HepG2 (cell line): ENCODE measurements around the gene CHMP4B. TPM values are rescaled to one million over a fixed set of nuclear protein-coding genes. Genes with fewer than 3 reads are reported as not detected.

ENCODE experiments used
- MED13 ChIP-seq: sonication (generic); formaldehyde crosslinking; IDR thresholded peaks from 2 replicates; pipeline ENCODE4 v1.5.0; 2020; ENCODE audit warnings: missing genetic modification reagents
- NFATC3 ChIP-seq: sonication (generic); formaldehyde crosslinking; IDR thresholded peaks from 2 replicates; pipeline ENCODE4 v1.5.1; 2020; ENCODE audit warnings: mild to moderate bottlenecking, missing genetic modification reagents
- RNF2 ChIP-seq: fragments of 450-650 bp; conservative IDR thresholded peaks from 2 replicates; pipeline ENCODE4 v1.6.1; 2016; ENCODE audit warnings: low read depth
- SMAD1 ChIP-seq: sonication (generic); formaldehyde crosslinking; IDR thresholded peaks from 2 replicates; pipeline ENCODE4 v1.4.0; 2020; ENCODE audit warnings: missing genetic modification reagents, low read depth, mild to moderate bottlenecking, borderline replicate concordance
- ZBTB7A ChIP-seq: sonication (generic); formaldehyde crosslinking; IDR thresholded peaks from 2 replicates; pipeline ENCODE4 v1.8.0; 2022; ENCODE audit warnings: mild to moderate bottlenecking, missing genetic modification reagents
- ZFP37 ChIP-seq: sonication (generic); formaldehyde crosslinking; IDR thresholded peaks from 2 replicates; pipeline ENCODE4 v1.4.0; 2020; ENCODE audit warnings: missing genetic modification reagents, borderline replicate concordance
- ZNF816 ChIP-seq: sonication (generic); formaldehyde crosslinking; IDR thresholded peaks from 2 replicates; pipeline ENCODE4 v1.8.0; 2022; ENCODE audit warnings: missing genetic modification reagents, mild to moderate bottlenecking, borderline replicate concordance
- ZSCAN9 ChIP-seq: IDR thresholded peaks from 2 replicates; pipeline ENCODE4 v1.6.1; 2016; ENCODE audit warnings: borderline replicate concordance
- polyA plus RNA-seq, 8 experiments: library from polyadenylated mRNA; depleted of rRNA in 3 of 8; stranded (reverse) in 7 of 8; unstranded in 1 of 8; fragments of >200 nt; fragmentation: Illumina TruSeq in 4 of 8; extraction: Trizol in 4 of 8; gene quantifications; 2 replicates each; pipeline versions ENCODE4 v1.2.1 to v1.2.3, GENCODE V29; 2011 to 2016; ENCODE audit warnings: low read depth in 4 of 8, missing spikeins in 1 of 8, mixed read lengths in 1 of 8; ENCODE audit not compliant: insufficient read depth in 1 of 8
- total RNA-seq, 5 experiments: library from RNA; depleted of rRNA; stranded (reverse); fragments of >200 nt; fragmentation: Illumina TruSeq; extraction: Trizol; gene quantifications; 2 replicates each; pipeline ENCODE4 v1.2.3, GENCODE V29; 2016; ENCODE audit warnings: low read depth in 1 of 5
- TF ChIP-seq, protein P1 (sequence below): sonication (generic); formaldehyde crosslinking; IDR thresholded peaks from 2 replicates; pipeline ENCODE4 v1.5.1; 2020; ENCODE audit warnings: mild to moderate bottlenecking, missing genetic modification reagents, borderline replicate concordance
- TF ChIP-seq, protein P2 (sequence below): sonication (generic); formaldehyde crosslinking; IDR thresholded peaks from 2 replicates; pipeline ENCODE4 v1.4.0; 2020; ENCODE audit warnings: missing genetic modification reagents
- TF ChIP-seq, protein P3 (sequence below): sonication (generic); formaldehyde crosslinking; IDR thresholded peaks from 2 replicates; pipeline ENCODE4 v1.5.0; 2020; ENCODE audit warnings: mild to moderate bottlenecking, missing genetic modification reagents
- TF ChIP-seq, protein P4 (sequence below): sonication (generic); formaldehyde crosslinking; IDR thresholded peaks from 2 replicates; pipeline ENCODE4 v1.4.0; 2020; ENCODE audit warnings: missing genetic modification reagents, borderline replicate concordance

The CHMP4B gene
- total and polyA plus RNA-seq, 2 of the 13 experiments (the other 11 are each of a cell fraction or from before 2014, with no cell fraction given): 40.1 to 45.6 TPM

DNA sequence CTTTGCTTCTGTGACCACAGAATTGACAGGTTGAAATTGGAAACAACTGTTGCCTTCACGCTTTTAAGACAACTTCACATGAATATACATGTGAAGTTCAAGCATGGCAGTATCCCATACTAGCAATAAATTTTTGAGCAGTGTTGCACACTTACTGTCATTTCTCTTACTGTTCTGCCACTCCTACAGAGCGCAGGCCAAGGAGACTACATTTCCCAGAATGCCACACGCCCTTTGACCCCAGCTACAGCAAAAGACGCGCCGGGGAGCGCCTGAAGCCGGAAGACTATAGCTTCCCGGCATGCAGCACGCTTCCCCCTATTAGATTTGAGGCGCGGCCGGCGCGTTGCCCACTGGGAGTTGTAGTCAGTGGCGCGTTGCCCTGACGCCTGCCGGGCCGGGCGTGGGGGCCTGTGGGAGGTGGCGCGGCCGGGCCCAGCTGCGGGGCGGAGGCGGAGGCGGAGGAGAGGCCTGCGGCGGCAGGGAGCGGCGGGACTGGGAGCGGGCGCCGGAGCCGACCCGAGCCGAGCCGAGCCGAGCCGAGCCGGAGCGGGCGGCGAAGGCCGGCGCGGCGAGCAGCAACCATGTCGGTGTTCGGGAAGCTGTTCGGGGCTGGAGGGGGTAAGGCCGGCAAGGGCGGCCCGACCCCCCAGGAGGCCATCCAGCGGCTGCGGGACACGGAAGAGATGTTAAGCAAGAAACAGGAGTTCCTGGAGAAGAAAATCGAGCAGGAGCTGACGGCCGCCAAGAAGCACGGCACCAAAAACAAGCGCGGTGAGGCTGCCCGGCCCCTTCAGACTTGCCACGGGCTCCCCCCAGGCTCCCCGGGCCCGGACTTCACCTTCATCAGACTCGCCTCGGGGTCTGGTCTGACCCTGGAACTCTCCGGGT is at the start of gene CHMP4B (continued):
- TF ChIP-seq, protein P1, sequence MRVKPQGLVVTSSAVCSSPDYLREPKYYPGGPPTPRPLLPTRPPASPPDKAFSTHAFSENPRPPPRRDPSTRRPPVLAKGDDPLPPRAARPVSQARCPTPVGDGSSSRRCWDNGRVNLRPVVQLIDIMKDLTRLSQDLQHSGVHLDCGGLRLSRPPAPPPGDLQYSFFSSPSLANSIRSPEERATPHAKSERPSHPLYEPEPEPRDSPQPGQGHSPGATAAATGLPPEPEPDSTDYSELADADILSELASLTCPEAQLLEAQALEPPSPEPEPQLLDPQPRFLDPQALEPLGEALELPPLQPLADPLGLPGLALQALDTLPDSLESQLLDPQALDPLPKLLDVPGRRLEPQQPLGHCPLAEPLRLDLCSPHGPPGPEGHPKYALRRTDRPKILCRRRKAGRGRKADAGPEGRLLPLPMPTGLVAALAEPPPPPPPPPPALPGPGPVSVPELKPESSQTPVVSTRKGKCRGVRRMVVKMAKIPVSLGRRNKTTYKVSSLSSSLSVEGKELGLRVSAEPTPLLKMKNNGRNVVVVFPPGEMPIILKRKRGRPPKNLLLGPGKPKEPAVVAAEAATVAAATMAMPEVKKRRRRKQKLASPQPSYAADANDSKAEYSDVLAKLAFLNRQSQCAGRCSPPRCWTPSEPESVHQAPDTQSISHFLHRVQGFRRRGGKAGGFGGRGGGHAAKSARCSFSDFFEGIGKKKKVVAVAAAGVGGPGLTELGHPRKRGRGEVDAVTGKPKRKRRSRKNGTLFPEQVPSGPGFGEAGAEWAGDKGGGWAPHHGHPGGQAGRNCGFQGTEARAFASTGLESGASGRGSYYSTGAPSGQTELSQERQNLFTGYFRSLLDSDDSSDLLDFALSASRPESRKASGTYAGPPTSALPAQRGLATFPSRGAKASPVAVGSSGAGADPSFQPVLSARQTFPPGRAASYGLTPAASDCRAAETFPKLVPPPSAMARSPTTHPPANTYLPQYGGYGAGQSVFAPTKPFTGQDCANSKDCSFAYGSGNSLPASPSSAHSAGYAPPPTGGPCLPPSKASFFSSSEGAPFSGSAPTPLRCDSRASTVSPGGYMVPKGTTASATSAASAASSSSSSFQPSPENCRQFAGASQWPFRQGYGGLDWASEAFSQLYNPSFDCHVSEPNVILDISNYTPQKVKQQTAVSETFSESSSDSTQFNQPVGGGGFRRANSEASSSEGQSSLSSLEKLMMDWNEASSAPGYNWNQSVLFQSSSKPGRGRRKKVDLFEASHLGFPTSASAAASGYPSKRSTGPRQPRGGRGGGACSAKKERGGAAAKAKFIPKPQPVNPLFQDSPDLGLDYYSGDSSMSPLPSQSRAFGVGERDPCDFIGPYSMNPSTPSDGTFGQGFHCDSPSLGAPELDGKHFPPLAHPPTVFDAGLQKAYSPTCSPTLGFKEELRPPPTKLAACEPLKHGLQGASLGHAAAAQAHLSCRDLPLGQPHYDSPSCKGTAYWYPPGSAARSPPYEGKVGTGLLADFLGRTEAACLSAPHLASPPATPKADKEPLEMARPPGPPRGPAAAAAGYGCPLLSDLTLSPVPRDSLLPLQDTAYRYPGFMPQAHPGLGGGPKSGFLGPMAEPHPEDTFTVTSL (CRISPR knock-in tag): no peak
- TF ChIP-seq RNF2: no peak
- no peak for TF ChIP-seq SMAD1 (CRISPR knock-in tag)
- TF ChIP-seq NFATC3 (CRISPR knock-in tag): no peak
- TF ChIP-seq, protein P2, sequence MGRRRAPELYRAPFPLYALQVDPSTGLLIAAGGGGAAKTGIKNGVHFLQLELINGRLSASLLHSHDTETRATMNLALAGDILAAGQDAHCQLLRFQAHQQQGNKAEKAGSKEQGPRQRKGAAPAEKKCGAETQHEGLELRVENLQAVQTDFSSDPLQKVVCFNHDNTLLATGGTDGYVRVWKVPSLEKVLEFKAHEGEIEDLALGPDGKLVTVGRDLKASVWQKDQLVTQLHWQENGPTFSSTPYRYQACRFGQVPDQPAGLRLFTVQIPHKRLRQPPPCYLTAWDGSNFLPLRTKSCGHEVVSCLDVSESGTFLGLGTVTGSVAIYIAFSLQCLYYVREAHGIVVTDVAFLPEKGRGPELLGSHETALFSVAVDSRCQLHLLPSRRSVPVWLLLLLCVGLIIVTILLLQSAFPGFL (CRISPR knock-in tag): peak; percentile 37; the same call in 1 of the 2 replicates
- TF ChIP-seq, protein P3, sequence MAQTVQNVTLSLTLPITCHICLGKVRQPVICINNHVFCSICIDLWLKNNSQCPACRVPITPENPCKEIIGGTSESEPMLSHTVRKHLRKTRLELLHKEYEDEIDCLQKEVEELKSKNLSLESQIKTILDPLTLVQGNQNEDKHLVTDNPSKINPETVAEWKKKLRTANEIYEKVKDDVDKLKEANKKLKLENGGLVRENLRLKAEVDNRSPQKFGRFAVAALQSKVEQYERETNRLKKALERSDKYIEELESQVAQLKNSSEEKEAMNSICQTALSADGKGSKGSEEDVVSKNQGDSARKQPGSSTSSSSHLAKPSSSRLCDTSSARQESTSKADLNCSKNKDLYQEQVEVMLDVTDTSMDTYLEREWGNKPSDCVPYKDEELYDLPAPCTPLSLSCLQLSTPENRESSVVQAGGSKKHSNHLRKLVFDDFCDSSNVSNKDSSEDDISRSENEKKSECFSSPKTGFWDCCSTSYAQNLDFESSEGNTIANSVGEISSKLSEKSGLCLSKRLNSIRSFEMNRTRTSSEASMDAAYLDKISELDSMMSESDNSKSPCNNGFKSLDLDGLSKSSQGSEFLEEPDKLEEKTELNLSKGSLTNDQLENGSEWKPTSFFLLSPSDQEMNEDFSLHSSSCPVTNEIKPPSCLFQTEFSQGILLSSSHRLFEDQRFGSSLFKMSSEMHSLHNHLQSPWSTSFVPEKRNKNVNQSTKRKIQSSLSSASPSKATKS (CRISPR knock-in tag): no peak; the same call in 1 of the 2 replicates
- TF ChIP-seq ZFP37 (CRISPR knock-in tag): no peak
- TF ChIP-seq, protein P4, sequence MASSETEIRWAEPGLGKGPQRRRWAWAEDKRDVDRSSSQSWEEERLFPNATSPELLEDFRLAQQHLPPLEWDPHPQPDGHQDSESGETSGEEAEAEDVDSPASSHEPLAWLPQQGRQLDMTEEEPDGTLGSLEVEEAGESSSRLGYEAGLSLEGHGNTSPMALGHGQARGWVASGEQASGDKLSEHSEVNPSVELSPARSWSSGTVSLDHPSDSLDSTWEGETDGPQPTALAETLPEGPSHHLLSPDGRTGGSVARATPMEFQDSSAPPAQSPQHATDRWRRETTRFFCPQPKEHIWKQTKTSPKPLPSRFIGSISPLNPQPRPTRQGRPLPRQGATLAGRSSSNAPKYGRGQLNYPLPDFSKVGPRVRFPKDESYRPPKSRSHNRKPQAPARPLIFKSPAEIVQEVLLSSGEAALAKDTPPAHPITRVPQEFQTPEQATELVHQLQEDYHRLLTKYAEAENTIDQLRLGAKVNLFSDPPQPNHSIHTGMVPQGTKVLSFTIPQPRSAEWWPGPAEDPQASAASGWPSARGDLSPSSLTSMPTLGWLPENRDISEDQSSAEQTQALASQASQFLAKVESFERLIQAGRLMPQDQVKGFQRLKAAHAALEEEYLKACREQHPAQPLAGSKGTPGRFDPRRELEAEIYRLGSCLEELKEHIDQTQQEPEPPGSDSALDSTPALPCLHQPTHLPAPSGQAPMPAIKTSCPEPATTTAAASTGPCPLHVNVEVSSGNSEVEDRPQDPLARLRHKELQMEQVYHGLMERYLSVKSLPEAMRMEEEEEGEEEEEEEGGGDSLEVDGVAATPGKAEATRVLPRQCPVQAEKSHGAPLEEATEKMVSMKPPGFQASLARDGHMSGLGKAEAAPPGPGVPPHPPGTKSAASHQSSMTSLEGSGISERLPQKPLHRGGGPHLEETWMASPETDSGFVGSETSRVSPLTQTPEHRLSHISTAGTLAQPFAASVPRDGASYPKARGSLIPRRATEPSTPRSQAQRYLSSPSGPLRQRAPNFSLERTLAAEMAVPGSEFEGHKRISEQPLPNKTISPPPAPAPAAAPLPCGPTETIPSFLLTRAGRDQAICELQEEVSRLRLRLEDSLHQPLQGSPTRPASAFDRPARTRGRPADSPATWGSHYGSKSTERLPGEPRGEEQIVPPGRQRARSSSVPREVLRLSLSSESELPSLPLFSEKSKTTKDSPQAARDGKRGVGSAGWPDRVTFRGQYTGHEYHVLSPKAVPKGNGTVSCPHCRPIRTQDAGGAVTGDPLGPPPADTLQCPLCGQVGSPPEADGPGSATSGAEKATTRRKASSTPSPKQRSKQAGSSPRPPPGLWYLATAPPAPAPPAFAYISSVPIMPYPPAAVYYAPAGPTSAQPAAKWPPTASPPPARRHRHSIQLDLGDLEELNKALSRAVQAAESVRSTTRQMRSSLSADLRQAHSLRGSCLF (CRISPR knock-in tag): peak; percentile 68; the same call in 1 of the 2 replicates
- no peak; the same call in 1 of the 2 replicates for TF ChIP-seq ZNF816 (CRISPR knock-in tag)
- peak; percentile 83; the same call in 1 of the 2 replicates for TF ChIP-seq ZSCAN9 (CRISPR knock-in tag)
- TF ChIP-seq ZBTB7A: no peak; the same call in none of the 2 replicates
- TF ChIP-seq MED13 (CRISPR knock-in tag): 0 out of 2 replicates have a peak, but pooled peaks have one; percentile 42
